Gastroesophageal sphincter (tissue), 3 donors: ENCODE measurements around the gene MGARP.

Experiments used
- CTCF ChIP-seq, 4 experiments: fragments of 200-600 bp in 2 of 4; fragments of 450-650 bp in 2 of 4; sonication (generic) in 1 of 4; IDR thresholded peaks; one replicate each; pipeline ENCODE4 v1.5.1; 2017 to 2019; ENCODE audit warnings: antibody characterized with exemption in 4 of 4, mild to moderate bottlenecking in 2 of 4, moderate library complexity in 2 of 4
- POLR2AphosphoS5 ChIP-seq: sonication (generic); formaldehyde crosslinking; IDR thresholded peaks from one replicate; pipeline ENCODE4 v1.6.1; 2017; ENCODE audit warnings: antibody characterized with exemption

- TF ChIP-seq CTCF (IDR thresholded peaks at IDR 0.05), result no peak
- TF ChIP-seq POLR2AphosphoS5, result no peak
Measured at GRCh38 chr4:139241784-139242151, 38.3 kb downstream of the MGARP start.
